Spleen (tissue), 11 donors: ENCODE measurements around the gene ITGB2. TPM values are rescaled to one million over a fixed set of nuclear protein-coding genes. Genes with fewer than 3 reads are reported as not detected.

Experiments used
- DNase-seq: peaks from one replicate; pipeline ENCODE4 v3.0.0-alpha.2; 2020
- H3K27ac ChIP-seq, 8 donors: fragments of 200-600 bp; sonication (generic) in 7 of 8; 1 replicate in 4 of 8; 2 replicates in 4 of 8; pipeline versions ENCODE4 v1.5.0 to v1.8.0; 2016 to 2021; ENCODE audit warnings: inconsistent platforms in 4 of 8, mild to moderate bottlenecking in 4 of 8, moderate library complexity in 1 of 8
- H3K27me3 ChIP-seq, 7 donors: fragments of 200-600 bp; sonication (generic) in 6 of 7; replicated peaks in 1 of 7; 1 replicate in 4 of 7; 2 replicates in 3 of 7; pipeline versions ENCODE4 v1.5.0 to v1.8.0; 2016 to 2021; ENCODE audit warnings: inconsistent platforms in 3 of 7, mild to moderate bottlenecking in 1 of 7
- H3K36me3 ChIP-seq, 6 donors: fragments of 200-600 bp; sonication (generic) in 5 of 6; 1 replicate in 4 of 6; 2 replicates in 2 of 6; pipeline versions ENCODE4 v1.5.0 to v1.8.0; 2016 to 2021; ENCODE audit warnings: inconsistent platforms in 2 of 6
- H3K4me1 ChIP-seq, 6 donors: fragments of 200-600 bp; sonication (generic) in 5 of 6; 1 replicate in 3 of 6; 2 replicates in 3 of 6; pipeline versions ENCODE4 v1.5.0 to v1.8.0; 2016 to 2021; ENCODE audit warnings: inconsistent platforms in 3 of 6
- H3K4me3 ChIP-seq, 8 donors: fragments of 200-600 bp; sonication (generic) in 7 of 8; 1 replicate in 4 of 8; 2 replicates in 4 of 8; pipeline versions ENCODE4 v1.5.0 to v1.8.0; 2016 to 2021; ENCODE audit warnings: inconsistent platforms in 4 of 8, mild to moderate bottlenecking in 4 of 8, moderate library complexity in 2 of 8
- H3K9me3 ChIP-seq, 8 donors: fragments of 200-600 bp; sonication (generic) in 7 of 8; 1 replicate in 4 of 8; 2 replicates in 4 of 8; pipeline versions ENCODE4 v1.5.0 to v1.8.0; 2016 to 2021; ENCODE audit warnings: inconsistent platforms in 4 of 8
- POLR2A ChIP-seq, 3 donors: fragments of 450-650 bp; IDR thresholded peaks; one replicate each; pipeline ENCODE4 v1.5.1; 2017; ENCODE audit warnings: antibody characterized with exemption in 3 of 3, mild to moderate bottlenecking in 1 of 3
- POLR2AphosphoS5 ChIP-seq, 3 donors: sonication (generic); formaldehyde crosslinking; IDR thresholded peaks; one replicate each; pipeline ENCODE4 v1.5.1; 2017; ENCODE audit warnings: antibody characterized with exemption in 3 of 3
- WGBS, 5 donors: extraction: QIAGEN DNeasy Blood & Tissue Kit in 3 of 5; methylation state at CpG; one replicate each; pipeline versions ENCODE4 v1.1.5 to v1.1.7; 2013 to 2018; 5-methylcytosine and 5-hydroxymethylcytosine counted together
- intact Hi-C: fragments of 100-400 bp; cut with DNase I; formaldehyde crosslinking; loops from one replicate; pipeline ENCODE4 v1.15.0; 2023; ENCODE audit warnings: low total_unique reads
- polyA plus RNA-seq, 3 donors: library from polyadenylated mRNA; stranded (reverse); fragments of 200-250 nt; gene quantifications; one replicate each; pipeline ENCODE4 v1.2.1, GENCODE V29; 2013
- total RNA-seq, 7 donors: library from RNA; depleted of rRNA in 3 of 7; stranded (reverse); fragments of >200 nt in 3 of 7; fragmentation: NEBNext Ultra II Directional in 4 of 7; extraction: Animal tissue kit (Norgen Biotek cat#: 25700) in 4 of 7; gene quantifications; one replicate each; pipeline versions ENCODE4 v1.1.0 to v1.2.1, GENCODE V29; 2016 to 2021
- TF ChIP-seq, protein P1 (sequence below), 11 experiments: fragments of 200-600 bp in 7 of 11; fragments of 450-650 bp in 4 of 11; sonication (generic) in 4 of 11; IDR thresholded peaks in 8 of 11; conservative IDR thresholded peaks in 3 of 11; 1 replicate in 7 of 11; 2 replicates in 4 of 11; pipeline versions ENCODE4 v1.4.0 to v1.8.0; 2016 to 2021; ENCODE audit warnings: antibody characterized with exemption in 11 of 11, inconsistent platforms in 4 of 11, mild to moderate bottlenecking in 1 of 11
- donor health status: healthy with polysubstance abuse.
- donor health status: DM: no; HTN: no; CAD: no; lungs with moderate emphysema.
- donor health status: DM: no; HTN: no; CAD: no.
- donor health status: Bipolar disorder and iron deficiency.
- donor health status: healthy.
- donor health status: DM: no; HTN: no; CAD: no.
- donor health status: DM: yes; HTN: yes; CAD: no.

The ITGB2 gene
- total and polyA plus RNA-seq, 10 donors = 92.1 to 754 (median 338) TPM

DNA sequence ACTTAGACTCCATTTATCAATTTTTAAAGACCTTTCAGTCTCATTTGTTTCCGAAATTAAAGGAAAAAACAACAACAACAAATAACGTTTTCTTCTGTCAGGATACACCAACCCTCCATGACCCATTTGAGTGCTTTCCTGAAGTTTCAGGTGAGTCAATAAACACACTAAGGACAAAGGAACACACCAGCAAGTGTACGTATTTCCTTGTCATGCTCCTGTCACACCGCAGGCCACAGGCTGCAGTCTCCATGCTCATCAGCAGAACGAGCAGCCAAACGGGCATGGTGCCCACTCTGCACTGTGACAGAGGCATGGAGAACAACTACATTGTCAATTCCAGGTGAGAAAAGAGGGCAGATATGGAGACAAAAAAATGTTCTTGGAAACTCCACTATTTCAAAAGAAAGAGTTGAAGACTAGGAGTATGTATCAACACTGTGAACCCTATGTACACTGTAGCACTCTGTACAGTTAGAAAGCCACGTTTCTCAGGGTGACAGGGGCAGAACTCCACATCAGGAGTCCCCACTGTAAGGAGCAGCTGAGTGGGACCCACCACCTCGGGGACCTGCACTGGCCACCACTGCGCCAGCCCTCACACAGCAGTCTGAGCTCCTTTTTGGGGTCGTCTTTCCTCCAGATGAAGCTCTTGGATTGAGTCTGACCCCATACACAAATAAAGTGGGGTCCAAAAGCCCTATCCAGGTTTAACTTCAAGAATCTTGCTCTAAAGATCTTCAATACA is 49.8 kb downstream of the ITGB2 start:
- Histone ChIP-seq H3K4me3 (peak overlapping the region in 3 of 8 donors; percentile 91 to 98 (median 92)), H3K27me3 (no peaks in the 10 kb centered on the region), H3K4me1 (peaks cover 67 to 90% (median 80%) of the 10 kb centered on the region in 6 donors), H3K27ac (peak overlapping the region in 6 of 8 donors; percentile 95 to 100 (median 98)), H3K36me3 (peaks cover 0 to 10% (median 0%) of the 10 kb centered on the region in 6 donors), H3K9me3 (no peaks in the 10 kb centered on the region)
- WGBS, 5 donors = 56 to 64% (median 58%) methylated on average over 10 of the region's 10 CpGs
- TF ChIP-seq, protein P1, sequence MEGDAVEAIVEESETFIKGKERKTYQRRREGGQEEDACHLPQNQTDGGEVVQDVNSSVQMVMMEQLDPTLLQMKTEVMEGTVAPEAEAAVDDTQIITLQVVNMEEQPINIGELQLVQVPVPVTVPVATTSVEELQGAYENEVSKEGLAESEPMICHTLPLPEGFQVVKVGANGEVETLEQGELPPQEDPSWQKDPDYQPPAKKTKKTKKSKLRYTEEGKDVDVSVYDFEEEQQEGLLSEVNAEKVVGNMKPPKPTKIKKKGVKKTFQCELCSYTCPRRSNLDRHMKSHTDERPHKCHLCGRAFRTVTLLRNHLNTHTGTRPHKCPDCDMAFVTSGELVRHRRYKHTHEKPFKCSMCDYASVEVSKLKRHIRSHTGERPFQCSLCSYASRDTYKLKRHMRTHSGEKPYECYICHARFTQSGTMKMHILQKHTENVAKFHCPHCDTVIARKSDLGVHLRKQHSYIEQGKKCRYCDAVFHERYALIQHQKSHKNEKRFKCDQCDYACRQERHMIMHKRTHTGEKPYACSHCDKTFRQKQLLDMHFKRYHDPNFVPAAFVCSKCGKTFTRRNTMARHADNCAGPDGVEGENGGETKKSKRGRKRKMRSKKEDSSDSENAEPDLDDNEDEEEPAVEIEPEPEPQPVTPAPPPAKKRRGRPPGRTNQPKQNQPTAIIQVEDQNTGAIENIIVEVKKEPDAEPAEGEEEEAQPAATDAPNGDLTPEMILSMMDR (IDR thresholded peaks at IDR 0.05 in 8 of 11, conservative IDR thresholded peaks at IDR 0.05 in 3 of 11) = no peak
- peak in 1 of 3 donors; percentile 32 for TF ChIP-seq POLR2AphosphoS5 (IDR thresholded peaks at IDR 0.05)
- no peak for DNase-seq
- intact Hi-C loops = loop anchor here (5.0 kb wide), 1 partner anchor 54 kb away; the partner anchor contains the start of gene SUMO3

GRCh38 chr21:44869781-44870747 is 50.6 kb downstream of the ITGB2 start:
- Histone ChIP-seq H3K9me3 (no peaks in the 10 kb centered on the region), H3K4me3 (no peak overlapping the region), H3K27ac (peak overlapping the region in 7 of 8 donors; percentile 36 to 100 (median 97)), H3K36me3 (peaks cover 0 to 16% (median 4%) of the 10 kb centered on the region in 6 donors), H3K4me1 (peaks cover 67 to 90% (median 80%) of the 10 kb centered on the region in 6 donors), H3K27me3 (no peaks in the 10 kb centered on the region)
- no peak for DNase-seq
- TF ChIP-seq POLR2AphosphoS5 (IDR thresholded peaks at IDR 0.05) = peak in 1 of 3 donors; percentile 54
- no peak for TF ChIP-seq POLR2A (IDR thresholded peaks at IDR 0.05)
- intact Hi-C loops = loop anchor here (5.0 kb wide), 1 partner anchor 53 kb away; the partner anchor contains the start of gene SUMO3
- 65 to 80% (median 73%) methylated on average over 19 of the region's 19 CpGs for WGBS, 5 donors

DNA sequence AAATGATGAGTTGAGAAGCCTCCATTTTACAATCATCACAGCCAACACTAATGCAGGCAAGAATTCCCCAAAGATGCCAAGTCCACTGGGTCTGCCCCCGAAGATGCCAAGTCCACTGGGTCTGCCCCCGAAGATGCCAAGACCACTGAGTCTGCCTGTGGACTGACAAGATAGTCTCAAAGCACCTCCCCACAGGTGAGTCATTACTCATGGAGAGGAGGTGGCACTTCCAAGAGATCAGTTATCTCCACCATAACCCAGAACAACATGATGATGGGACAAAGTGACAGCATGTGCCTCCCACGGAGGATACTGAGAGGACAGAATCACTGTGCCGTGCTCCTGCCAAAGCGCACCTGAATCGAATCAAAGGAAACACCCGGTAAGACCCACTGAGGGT is 52.0 kb downstream of the ITGB2 start:
- DNase-seq = no peak
- Histone ChIP-seq H3K27ac (peak overlapping the region in 5 of 8 donors; percentile 36 to 99 (median 97)), H3K36me3 (peaks cover 0 to 29% (median 17%) of the 10 kb centered on the region in 6 donors), H3K4me3 (no peak overlapping the region), H3K9me3 (no peaks in the 10 kb centered on the region), H3K27me3 (no peaks in the 10 kb centered on the region), H3K4me1 (peaks cover 68 to 91% (median 80%) of the 10 kb centered on the region in 6 donors)
- 75 to 89% (median 87%) methylated on average over 7 of the region's 7 CpGs for WGBS, 5 donors
- intact Hi-C loops = no loop called here
- no peak for TF ChIP-seq POLR2AphosphoS5 (IDR thresholded peaks at IDR 0.05)
- no peak for TF ChIP-seq POLR2A (IDR thresholded peaks at IDR 0.05)
- TF ChIP-seq, protein P1 (IDR thresholded peaks at IDR 0.05 in 8 of 11, conservative IDR thresholded peaks at IDR 0.05 in 3 of 11) = no peak

GRCh38 chr21:44867999-44868700 is 52.5 kb downstream of the ITGB2 start:
- H3K4me1 ChIP-seq = peaks cover 68 to 96% (median 81%) of the 10 kb centered on the region in 6 donors

More at GRCh38 chr21:44867999-44868700, 52.5 kb downstream of the ITGB2 start:
- Histone ChIP-seq H3K27me3 (no peaks in the 10 kb centered on the region), H3K9me3 (no peaks in the 10 kb centered on the region), H3K27ac (peak overlapping the region in 6 of 8 donors; percentile 22 to 99 (median 97)), H3K4me3 (no peak overlapping the region), H3K36me3 (peaks cover 0 to 35% (median 23%) of the 10 kb centered on the region in 6 donors)
- intact Hi-C loops = no loop called here
- no peak for DNase-seq
- WGBS, 5 donors = 39 to 47% (median 43%) methylated on average over 12 of the region's 12 CpGs
- TF ChIP-seq, protein P1 (IDR thresholded peaks at IDR 0.05 in 8 of 11, conservative IDR thresholded peaks at IDR 0.05 in 3 of 11) = no peak
- TF ChIP-seq POLR2AphosphoS5 (IDR thresholded peaks at IDR 0.05) (peak in 1 of 3 donors; percentile 25), POLR2A (IDR thresholded peaks at IDR 0.05) (no peak)
